Non-pigmented ciliary epithelial cell (primary cell): ENCODE results near the gene PRR33.

ENCODE experiments used
- DNase-seq: peaks from one replicate; pipeline ENCODE4 v3.0.0-alpha.2; 2010; ENCODE audit warnings: low read depth

PRR33 gene

DNA sequence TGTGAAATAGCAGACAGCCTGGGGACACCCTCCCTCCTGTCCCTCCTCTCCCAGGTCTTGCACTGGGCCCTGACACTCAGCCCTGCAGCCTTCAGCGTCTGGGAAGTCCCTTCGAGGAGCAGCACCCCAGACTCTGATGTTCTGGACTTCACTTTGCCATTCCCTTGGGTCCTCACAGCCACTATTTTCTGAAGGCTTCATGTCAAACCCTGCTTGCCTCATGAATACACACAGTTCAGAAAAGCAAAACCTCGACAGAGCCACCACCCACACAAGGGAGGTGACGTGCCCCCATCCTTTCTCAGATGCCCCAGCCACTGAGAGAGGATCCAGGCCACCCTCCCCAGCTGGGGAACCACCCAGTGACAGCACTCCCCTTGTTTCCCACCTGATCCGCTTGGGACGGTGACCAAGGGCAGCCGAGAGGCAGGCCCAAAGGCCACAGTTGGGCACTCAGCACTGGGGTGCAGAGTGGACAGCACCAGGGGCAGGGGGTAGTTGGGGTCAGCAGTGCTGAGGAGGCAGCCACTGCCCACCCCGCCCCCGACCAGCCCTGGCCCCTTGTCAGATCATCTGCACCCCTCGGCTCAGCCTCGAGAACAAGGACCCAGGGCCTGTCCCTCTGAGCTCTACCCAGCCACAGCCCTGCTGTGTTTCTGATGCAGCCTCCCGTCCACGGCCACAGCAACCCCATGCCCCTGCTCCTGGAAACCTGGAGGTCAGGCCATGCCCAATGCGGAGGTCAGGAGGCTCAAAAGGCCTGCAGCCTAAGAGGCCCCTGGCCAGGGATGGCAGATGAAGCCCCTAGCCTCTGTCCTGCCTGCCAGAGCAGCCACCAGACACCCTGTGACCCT lies 24.7 kb upstream of the PRR33 start:
- DNase-seq = no peak

DNA sequence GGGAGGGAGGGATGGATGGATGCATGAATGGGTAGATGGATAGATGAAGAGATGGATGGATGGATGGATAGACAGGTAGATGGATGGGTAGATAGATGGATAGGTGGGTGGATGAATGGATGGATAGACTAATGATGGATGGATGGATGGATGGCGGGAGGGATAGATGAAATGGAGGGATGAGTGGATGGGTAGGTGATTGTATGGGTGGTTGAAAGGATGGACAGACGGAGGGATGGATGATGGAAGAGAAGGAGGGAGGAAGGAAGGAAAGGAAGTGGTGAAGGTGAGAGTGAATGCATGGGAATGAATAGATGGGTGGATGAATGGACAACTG lies 24.1 kb upstream of the PRR33 start:
- no peak for DNase-seq

DNA sequence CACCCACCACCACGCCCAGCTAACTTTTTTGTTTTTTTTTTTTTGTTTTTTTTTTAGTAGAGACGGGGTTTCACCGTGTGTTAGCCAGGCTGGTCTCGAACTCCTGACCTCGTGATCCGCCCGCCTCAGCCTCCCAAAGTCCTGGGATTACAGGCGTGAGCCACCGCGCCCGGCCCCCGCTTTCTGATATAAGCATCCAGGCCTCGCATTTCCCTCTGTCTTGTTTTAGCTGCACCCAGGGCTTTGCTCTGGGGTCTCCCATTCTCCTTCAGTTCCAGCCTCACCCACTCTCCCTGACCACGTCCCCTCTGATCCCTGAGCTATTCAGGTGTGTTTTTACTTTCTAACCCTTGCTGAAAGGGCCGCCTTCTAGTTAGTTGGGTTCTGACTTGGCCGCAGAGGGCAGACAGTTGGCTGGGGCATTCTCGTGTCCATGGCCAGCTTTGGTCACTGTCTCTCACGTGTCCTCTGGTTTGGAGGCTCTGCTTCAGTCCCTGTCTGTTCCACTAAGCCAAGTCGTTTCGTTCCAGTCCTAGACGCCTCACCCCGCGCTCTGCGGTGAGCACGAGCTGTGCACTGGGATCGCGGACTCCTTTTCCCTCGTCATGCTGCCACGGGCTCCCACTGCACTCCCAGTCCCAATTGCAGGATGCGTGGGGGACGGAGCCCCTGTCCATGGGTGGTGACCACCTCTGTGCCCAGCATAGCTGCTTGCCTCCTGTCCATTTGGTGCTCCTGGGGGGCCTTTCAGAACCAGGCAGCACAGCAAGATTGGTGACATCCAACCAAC lies 21.8 kb upstream of the PRR33 start:
- DNase-seq = no peak

DNA sequence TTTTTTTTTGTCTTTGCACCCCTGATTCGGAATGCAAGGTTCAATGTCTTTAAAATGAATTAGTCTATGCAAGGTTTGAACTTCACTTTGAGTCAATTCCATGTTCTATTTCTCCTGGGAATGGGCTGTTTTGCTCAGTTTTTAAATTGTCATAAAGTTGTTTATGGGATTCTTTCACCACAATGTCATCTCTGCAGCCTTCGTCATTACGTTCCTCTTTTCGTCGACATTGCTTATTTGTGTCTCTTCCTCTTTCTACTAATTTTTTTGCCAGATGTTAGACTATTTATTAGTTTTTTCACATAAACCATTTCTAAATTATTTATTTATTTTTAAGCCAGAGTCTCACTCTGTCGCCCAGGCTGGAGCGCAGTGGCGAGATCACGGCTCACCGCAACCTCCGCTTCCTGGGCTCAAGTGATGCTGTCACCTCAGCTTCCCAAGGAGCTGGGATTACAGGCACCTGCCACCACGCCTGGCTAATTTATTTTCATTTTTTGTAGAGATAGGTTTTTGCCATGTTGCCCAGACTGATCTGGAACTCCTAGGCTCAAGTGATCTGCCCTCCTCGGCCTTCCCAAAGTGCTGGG lies 20.7 kb upstream of the PRR33 start:
- DNase-seq = no peak

DNA sequence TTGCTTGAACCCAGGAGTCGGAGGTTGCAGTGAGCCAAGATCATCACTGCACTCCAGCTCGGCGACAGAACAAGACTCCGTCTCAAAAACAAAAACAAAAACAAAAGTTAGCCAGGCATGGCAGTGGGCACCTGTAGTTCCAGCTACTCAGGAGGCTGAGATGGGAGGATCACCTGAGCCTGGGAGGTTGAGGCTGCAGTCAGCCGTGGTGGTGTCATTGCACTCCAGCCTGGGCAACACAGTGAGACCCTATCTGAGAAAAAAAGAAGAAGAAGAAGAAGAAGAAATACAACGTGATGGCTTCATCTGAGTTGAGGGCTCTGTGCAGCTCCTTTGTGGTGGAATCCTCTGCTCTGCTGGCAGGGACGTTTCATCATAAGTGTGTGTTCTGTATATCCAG lies 17.8 kb upstream of the PRR33 start:
- no peak for DNase-seq

DNA sequence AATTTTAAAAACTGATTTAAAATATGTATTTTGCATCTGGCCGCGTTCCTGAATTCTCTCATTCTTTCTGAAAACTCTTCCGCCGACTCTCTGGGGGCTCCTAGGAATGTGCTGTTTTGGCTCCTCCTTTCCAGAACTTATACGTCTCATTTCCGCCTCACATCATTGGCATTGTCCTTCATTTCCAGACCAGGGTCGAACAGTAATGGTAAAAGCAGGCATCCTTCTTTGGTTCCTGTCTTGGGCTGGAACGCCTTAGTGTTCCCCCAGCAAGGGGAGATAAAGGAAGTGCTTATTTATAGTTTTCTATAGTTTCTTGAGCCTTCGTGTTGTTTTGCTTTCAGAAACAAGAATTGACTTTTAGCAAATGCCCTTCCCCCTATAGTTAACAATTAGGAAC lies 16.9 kb upstream of the PRR33 start:
- DNase-seq = no peak

DNA sequence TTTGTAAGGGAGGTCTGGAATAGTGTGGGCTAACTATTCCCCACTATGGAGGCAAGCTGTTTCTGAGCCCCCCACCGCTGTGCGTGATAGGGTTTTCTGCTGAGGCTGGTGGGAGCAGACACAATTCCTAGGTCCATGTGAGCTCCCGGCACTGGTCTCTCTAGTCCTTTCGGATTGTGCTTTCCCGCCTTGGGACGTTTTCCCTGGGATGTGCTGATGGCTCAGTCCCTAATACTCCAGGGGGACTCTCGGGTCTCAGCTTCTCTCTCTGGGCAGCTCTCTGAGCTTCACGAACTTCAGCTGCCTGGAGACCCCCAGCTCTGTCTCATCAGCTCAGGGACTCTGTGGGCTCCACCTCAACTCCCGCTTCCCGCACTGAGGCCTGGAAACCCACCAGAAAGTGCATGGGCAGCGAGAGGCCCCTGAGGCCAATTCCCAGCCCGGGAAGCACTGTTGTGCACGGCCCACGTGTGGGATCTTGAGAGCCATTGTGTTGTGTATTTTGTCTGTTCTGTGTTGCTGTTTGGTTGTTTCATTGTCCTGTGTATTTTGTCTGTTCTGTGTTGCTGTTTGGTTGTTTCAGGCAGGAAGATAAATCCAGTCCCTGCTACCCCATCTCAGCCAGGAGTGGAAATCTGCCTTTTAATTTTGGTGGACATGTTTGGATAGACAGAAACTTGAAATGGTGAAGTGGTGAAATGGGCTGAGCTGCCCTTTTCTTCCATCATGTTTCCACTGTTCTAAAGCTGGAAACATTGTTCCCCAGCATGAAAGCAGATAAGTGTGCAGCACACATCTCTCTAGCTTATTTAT lies 15.1 kb upstream of the PRR33 start:
- DNase-seq = no peak

DNA sequence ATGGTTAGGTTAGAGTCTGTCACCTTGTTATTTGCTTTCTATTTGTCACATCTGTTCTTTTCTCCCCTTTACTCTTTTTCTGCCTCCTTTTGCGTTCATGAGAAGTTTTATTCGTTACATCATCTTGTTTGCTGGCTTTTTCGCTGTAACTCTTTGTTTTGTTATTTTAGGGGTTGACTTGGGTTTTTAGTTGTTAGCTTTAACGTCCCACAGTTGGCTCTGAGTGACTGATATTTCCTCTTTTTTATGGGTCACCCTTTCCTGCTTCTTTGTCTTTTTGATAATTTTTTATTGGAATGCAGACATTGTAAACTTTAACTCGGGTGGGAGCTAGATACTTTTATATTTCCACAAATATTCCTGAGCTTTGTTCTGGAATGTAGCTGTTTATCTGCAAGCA lies 14.5 kb upstream of the PRR33 start:
- DNase-seq = no peak

DNA sequence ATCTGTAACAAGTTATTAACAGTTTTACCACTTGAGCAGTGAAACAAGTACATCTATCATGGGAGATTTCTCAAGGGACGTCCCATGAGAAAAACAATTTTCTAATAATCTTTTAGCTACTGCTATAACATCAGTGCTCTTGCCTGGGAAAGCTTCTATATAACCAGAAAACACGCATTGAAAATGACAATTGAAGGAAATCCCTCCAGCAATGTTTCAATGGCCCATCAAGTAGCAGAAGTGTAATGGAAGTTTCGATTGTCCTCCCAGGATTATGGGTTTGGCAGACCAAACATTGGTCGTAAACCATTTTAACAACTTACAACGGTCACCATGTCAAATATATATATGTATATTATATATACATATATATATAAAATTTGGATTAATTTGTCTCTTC lies 8.0 kb upstream of the PRR33 start:
- no peak for DNase-seq

DNA sequence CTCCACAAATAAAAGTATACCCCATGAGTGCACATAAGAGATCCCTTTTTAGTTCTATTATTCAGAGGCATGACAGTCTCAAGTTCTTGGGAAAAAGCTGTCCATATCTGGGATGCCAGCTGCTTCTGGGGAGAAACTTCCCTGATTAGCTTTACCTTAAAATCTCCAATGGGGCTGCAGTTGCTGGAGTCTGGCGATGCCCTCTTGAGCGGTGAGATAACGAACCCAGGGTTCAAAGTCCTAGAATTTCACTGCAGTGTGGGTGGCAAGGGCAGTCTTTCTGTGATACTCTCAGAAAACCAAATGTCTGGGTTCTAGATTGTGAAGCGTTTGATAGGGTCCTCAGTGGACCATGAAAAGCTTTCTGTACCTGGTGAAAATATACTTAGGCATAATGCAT lies 7.4 kb upstream of the PRR33 start:
- no peak for DNase-seq

DNA sequence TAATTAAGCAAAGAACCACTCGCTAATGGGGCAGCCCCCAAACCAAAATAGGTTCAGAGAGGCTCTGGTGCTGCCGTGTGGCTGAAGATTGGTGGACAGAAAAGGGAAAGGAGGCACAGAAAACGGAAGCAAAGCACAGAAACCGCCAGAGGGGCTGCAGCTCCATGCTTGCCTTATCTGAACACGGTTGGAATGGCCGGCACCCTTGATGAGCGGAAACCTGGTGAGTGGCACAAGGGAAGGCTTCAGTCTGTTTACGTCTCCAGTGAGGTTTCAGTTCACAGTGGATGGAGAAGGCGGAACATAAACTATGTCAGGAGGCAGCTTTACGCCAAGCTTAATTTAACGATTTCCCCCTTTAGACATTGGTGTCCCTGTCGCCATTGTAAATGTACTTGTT lies 5.2 kb upstream of the PRR33 start:
- DNase-seq = no peak

DNA sequence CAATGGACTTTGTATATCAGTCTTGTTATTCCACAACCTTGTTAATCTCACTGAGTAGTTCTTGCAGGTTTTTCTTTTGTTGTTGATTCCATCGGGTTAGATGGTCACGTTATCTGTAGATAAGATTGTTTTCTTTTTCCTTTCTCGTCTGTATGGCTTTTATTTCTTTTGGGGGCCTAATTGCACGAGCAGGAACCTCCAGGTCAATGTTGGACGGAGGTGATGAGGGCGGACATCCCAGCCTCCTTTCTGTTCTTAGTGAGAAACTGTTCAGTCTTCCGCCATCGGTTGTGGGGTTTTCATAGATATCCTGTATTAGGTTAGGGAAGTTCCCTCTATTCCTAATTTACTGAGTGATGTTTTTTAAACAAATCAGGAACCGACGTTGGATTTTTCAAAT lies 4.8 kb upstream of the PRR33 start:
- DNase-seq = no peak

DNA sequence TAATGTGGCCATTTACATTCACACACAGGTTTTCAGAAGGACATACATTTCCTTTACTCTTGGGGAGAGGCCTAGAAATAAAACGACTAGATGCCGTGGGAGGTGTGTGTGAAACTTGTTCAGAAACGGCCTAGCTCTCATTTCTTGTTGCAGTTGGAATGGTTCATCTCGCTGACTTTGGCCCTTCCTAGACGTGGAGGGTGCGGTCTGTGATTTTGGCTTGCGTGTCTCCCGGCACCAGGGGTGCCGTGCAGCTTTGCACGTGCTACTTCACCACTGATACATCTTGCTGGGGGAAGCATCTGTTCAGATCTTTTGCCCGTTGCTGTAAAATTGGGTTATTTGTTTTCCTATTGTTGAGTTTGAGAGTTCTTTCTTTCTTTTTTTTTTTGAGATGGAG lies 3.1 kb upstream of the PRR33 start:
- no peak for DNase-seq

DNA sequence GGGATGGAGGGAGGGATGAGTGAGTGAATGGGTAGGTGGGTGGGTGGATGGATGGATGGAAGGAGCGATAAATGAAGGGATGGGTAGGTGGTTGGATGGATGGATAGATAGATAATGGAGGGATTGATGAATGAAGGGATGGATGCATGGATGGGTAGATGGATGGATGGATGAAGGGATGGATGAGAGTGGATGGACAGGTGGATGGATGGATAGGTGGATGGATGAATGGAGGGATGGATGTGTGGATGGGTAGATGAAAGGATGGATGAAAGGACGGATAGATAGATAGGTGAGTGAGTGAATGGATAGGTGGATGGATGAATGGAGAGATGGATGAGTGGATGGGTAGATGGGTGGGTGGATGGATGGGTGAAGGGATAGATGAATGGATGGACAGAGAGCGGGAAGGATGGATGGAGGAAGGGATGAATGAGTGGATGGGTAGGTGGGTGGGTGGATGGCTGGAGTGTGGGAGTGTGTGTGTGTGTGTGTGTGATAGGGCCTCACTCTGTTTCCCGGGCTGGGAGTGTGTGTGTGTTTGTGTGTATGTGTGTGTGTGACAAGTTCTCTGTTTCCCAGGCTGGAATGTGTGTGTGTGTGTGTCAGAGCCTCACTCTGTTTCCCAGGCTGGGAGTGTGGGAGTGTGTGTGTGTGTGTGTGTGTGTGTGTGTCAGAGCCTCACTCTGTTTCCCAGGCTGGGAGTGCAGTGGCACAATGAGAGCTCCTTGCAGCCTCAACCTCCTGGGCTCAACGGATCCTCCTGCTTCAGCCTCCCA lies 2.1 kb upstream of the PRR33 start:
- DNase-seq = no peak

DNA sequence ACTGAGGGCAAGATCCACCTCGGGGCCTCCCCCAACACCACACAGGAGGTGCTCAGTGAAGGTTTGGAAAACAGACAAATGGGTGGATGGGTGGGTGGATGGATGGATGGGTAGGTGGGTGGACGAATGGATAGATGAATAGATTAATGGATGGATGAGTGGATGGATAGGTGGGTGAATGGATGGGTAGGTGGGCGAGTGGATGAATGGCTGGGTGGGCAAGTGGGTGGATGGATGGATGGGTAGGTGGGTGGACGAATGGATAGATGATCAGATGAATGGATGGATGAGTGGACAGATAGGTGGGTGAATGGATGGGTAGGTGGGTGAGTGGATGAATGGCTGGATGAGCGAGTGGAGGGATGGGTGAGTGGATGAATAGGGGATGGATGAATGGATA lies 863 bp upstream of the PRR33 start:
- DNase-seq = no peak

DNA sequence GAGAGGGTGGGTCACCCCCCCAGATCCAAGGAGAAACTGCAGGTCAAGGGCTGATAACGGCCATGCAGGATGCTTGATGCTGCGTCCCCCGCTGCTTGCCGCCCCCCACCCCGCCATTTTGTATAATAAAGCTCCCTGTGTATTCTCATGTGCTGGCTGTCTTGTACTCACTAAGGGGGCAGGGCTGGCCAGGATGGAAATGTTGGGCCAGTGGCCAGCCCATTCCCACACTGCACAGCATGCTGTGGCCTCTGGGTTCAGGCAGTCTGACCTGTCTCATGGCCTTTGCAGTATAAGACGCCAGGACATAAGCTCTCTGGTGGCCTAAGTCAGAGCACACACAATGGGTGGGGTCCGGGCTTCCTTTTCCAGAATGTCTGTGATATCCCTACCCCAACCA lies 421 bp upstream of the PRR33 start:
- DNase-seq = no peak

DNA sequence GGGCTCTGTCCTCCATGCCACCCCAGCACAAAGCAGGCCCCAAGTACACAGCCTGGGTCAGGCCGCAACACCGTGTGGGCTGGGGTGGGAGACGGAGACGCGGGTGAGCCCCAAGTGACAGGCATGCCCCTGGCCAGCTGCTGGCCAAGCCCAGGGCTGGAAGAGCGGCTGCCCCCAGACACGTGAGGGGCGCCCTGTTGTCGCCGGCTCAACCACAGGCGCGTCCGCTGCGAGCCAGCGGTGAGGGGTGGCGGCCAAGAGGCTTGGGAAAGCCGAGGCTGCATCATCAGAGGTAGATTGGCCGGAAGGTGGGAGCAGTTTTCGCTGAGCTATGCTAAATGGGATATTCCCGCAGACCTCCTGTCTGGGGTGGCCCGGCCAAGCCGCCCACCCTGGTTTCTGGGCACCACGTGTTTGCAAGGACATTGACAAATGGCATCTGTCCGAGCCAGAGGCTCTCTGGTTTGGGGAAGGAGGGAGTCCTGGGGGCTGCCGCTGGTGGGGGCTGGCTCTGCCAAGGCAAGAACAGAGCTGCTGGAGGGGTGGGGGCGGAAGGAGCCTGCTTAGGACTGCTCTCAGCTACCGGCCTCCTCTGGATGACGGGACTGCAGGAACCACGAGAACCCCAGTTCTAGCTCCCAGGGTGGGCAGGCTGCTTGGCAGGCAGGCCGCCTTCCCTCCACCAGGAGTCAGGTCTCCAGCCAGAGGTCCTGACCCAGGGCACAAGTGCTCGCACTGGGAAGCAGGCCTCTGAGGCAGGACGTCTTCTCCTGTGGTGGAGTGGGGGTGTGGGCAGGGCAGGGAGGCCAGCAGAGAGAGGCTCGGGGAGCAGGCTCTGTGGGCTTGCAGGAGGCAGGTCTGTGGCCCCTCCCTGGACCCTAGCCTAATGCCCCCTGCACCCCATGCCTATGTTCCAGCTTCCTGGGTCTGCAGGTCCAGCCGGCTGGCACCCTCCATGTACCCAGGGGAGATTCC lies 552 bp downstream of the PRR33 start:
- no peak for DNase-seq

DNA sequence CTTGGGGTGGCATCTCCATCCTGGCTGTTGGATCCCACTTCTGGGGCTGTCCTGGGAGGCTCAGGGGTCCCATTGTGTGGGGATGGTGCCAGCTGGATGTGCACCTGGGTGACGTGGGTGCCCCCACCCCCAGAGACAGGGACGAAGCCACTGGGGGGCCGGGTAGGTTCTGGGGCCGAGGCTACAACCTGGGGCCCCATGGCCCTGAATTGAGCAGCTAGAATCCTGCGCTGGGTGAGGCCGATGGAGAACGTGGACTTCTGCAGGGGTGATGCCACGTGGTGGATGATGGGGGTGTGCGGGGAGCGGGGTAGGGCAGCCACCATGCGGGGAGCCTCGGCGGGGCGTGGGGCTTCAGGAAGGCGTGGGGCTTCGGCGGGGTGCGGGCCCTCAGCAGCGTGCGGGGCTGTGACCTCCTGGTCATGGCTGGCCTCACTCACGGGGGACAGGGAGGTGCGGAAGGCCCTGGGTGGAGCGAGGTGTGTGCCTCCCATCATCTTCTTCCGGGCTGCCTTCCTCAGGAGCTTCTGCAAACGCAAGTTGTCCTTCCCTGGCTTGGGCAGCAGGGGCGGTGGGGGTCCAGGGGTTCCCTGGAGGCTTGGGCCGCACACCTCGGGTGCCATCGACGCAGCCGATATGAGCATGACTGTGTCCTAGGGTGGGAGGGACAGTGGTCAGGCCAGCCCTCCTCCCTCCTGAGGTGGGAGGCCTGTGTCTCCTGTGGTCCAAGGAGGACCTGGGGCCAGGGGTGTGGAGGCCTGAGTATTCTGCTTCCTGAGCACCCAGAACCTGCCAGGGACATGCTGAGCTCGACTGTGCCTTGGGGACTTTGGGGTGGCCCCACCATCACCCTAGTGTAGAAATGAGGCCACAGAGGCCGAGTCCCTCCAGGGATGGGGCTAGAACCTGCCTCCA lies 1.5 kb downstream of the PRR33 start:
- no peak for DNase-seq

DNA sequence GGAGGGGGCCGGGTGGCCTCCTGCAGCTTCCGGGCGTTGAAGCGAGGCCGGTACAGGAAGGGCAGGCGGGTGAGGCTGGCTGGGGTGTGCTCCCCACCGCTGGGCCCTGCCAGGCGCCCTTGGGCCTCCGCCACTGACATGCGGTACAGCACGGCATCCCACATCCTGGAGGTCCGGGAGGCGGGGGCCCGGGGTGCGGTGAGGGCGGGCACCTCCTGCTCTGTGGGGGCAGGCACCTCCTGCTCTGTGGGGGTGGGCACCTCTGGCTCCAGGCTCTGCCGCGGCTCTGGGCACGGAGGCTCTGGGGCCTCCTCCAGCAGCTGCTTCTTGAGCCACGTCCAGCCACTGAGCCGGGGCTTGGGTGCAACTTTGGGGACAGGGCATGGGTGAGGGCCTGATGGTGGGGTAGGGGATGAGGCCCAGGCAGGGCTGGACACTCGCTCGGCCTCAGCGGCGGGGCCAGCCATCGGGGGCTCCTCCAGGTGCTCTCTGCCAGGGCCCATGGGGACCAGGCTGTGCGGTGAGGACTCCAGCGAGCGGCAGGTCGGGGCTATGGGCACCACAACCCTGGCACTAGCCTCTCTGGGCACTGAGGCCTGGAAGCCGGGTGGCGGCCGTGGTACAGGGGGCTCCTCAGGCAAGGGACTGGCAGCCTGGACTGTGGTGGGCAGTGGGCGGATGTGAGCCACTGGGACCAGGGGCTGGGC lies 2.3 kb downstream of the PRR33 start:
- DNase-seq = no peak
